GM12873 (cell line): Measurements from ENCODE around the gene RAB3GAP1.

ENCODE experiments used
- CTCF ChIP-seq: IDR thresholded peaks from 2 replicates; pipeline ENCODE4 v1.5.1; 2012; ENCODE audit warnings: low read depth, mild to moderate bottlenecking, moderate library complexity, low read length, control low read depth; ENCODE audit not compliant: insufficient read depth; ENCODE audit errors: missing control alignments

Gene RAB3GAP1

GRCh38 chr2:135162377-135162776 is 110.3 kb downstream of the RAB3GAP1 start:
- TF ChIP-seq CTCF: no peak

GRCh38 chr2:135162786-135163185 is 110.7 kb downstream of the RAB3GAP1 start:
- no peak for TF ChIP-seq CTCF

- TF ChIP-seq CTCF: no peak
Observed at GRCh38 chr2:135163306-135163705, 111.2 kb downstream of the RAB3GAP1 start.

- no peak for TF ChIP-seq CTCF
Observed at GRCh38 chr2:135163901-135164300, 111.8 kb downstream of the RAB3GAP1 start.

GRCh38 chr2:135164431-135164830 is 112.3 kb downstream of the RAB3GAP1 start:
- TF ChIP-seq CTCF: no peak

GRCh38 chr2:135167273-135167672 is 115.2 kb downstream of the RAB3GAP1 start:
- no peak for TF ChIP-seq CTCF

- no peak for TF ChIP-seq CTCF
Observed at GRCh38 chr2:135168204-135168856, 116.2 kb downstream of the RAB3GAP1 start.
